GM23338 (cell line): ENCODE results near the gene MBOAT1.

Source experiments
- CREB1 ChIP-seq: fragments of 250-450 bp; sonication (Bioruptor Pico); IDR thresholded peaks from 2 replicates; pipeline ENCODE4 v1.5.0; 2020; ENCODE audit warnings: low read depth, mild to moderate bottlenecking, moderate library complexity
- CTCF ChIP-seq, 2 experiments: fragments of 200-600 bp in 1 of 2; sonication (generic) in 1 of 2; conservative IDR thresholded peaks; 2 replicates each; pipeline versions ENCODE4 v1.5.1 to v1.6.1; 2016 to 2017; ENCODE audit warnings: antibody characterized with exemption in 2 of 2, low read depth in 2 of 2, mild to moderate bottlenecking in 2 of 2, moderate library complexity in 1 of 2
- EZH2 ChIP-seq: fragments of 200-600 bp; sonication (generic); IDR thresholded peaks from one replicate; pipeline ENCODE4 v1.8.0; 2017; ENCODE audit warnings: antibody characterized with exemption, mild to moderate bottlenecking, low read depth; ENCODE audit not compliant: unreplicated experiment
- JUNB ChIP-seq: IDR thresholded peaks from one replicate; pipeline ENCODE4 v1.6.1; 2016; ENCODE audit warnings: antibody characterized with exemption; ENCODE audit not compliant: unreplicated experiment
- POLR2AphosphoS5 ChIP-seq: IDR thresholded peaks from 2 replicates; pipeline ENCODE4 v1.6.1; 2016; ENCODE audit warnings: antibody characterized with exemption, low read depth
- TF ChIP-seq, protein P1 (sequence below): IDR thresholded peaks from one replicate; pipeline ENCODE4 v1.6.1; 2018; ENCODE audit warnings: antibody characterized with exemption; ENCODE audit not compliant: unreplicated experiment

DNA sequence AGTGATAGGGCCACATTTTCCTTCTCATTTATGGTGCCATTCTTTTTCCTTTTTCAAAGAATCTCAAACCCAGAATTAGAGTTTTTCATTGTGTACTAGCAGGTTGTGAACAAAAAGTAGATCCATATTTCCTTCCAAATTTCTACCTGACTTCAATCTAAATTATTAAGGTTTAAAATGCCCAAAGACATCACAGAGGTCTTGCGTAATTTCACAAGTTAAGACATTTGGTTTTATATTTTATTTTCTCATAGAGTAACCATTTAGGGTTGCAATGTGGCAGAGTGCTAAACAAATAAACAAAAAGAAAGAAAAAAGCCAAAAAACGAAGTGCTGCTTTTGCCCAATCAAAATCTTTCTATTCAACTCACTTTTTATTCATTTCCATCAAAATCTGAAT is 49.4 kb upstream of the MBOAT1 start:
- TF ChIP-seq CTCF (conservative IDR thresholded peaks at IDR 0.05; ENCODE audit: low read depth in 2 of 2) (no peak), JUNB (no peak), POLR2AphosphoS5 (no peak), CREB1 (CRISPR knock-in tag) (no peak), EZH2 (no peak)
- TF ChIP-seq, protein P1, sequence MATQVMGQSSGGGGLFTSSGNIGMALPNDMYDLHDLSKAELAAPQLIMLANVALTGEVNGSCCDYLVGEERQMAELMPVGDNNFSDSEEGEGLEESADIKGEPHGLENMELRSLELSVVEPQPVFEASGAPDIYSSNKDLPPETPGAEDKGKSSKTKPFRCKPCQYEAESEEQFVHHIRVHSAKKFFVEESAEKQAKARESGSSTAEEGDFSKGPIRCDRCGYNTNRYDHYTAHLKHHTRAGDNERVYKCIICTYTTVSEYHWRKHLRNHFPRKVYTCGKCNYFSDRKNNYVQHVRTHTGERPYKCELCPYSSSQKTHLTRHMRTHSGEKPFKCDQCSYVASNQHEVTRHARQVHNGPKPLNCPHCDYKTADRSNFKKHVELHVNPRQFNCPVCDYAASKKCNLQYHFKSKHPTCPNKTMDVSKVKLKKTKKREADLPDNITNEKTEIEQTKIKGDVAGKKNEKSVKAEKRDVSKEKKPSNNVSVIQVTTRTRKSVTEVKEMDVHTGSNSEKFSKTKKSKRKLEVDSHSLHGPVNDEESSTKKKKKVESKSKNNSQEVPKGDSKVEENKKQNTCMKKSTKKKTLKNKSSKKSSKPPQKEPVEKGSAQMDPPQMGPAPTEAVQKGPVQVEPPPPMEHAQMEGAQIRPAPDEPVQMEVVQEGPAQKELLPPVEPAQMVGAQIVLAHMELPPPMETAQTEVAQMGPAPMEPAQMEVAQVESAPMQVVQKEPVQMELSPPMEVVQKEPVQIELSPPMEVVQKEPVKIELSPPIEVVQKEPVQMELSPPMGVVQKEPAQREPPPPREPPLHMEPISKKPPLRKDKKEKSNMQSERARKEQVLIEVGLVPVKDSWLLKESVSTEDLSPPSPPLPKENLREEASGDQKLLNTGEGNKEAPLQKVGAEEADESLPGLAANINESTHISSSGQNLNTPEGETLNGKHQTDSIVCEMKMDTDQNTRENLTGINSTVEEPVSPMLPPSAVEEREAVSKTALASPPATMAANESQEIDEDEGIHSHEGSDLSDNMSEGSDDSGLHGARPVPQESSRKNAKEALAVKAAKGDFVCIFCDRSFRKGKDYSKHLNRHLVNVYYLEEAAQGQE = no peak
